Ovary (tissue), 9 donors: Measurements from ENCODE around the gene NHLH2. TPM values are rescaled to one million over a fixed set of nuclear protein-coding genes. Genes with fewer than 3 reads are reported as not detected.

Experiments used
- DNase-seq, 5 donors: peaks; one replicate each; pipeline ENCODE4 v3.0.0-alpha.2; 2019 to 2020
- H3K27ac ChIP-seq, 2 donors: fragments of 200-600 bp; one replicate each; pipeline versions ENCODE4 v1.5.1 to v1.8.0; 2019 to 2022
- H3K27me3 ChIP-seq: fragments of 200-600 bp; one replicate; pipeline ENCODE4 v1.8.0; 2022
- H3K36me3 ChIP-seq: fragments of 200-600 bp; sonication (generic); one replicate; pipeline ENCODE4 v1.5.1; 2019
- H3K4me1 ChIP-seq: one replicate; pipeline ENCODE4 v1.8.1; 2013; ENCODE audit warnings: mild to moderate bottlenecking, moderate library complexity; ENCODE audit not compliant: insufficient read depth
- H3K4me3 ChIP-seq: fragments of 200-600 bp; sonication (generic); one replicate; pipeline ENCODE4 v1.5.1; 2017
- H3K9me3 ChIP-seq, 2 donors: fragments of 200-600 bp in 1 of 2; sonication (generic) in 1 of 2; one replicate each; pipeline versions ENCODE4 v1.5.1 to v1.8.1; 2013 to 2019; ENCODE audit warnings: mild to moderate bottlenecking in 1 of 2, moderate library complexity in 1 of 2
- CTCF ChIP-seq, 3 donors: fragments of 450-650 bp in 2 of 3; fragments of 200-600 bp in 1 of 3; IDR thresholded peaks; one replicate each; pipeline versions ENCODE4 v1.5.1 to v1.8.0; 2016 to 2022; ENCODE audit warnings: antibody characterized with exemption in 3 of 3, mild to moderate bottlenecking in 1 of 3
- EP300 ChIP-seq: sonication (generic); formaldehyde crosslinking; IDR thresholded peaks from one replicate; pipeline ENCODE4 v1.6.1; 2017; ENCODE audit warnings: antibody characterized with exemption
- POLR2A ChIP-seq: fragments of 450-650 bp; IDR thresholded peaks from one replicate; pipeline ENCODE4 v1.6.1; 2017; ENCODE audit warnings: antibody characterized with exemption, mild to moderate bottlenecking, moderate library complexity
- WGBS, 3 donors: extraction: QIAGEN DNeasy Blood & Tissue Kit in 1 of 3; methylation state at CpG; one replicate each; pipeline versions ENCODE4 v1.1.5 to v1.1.7; 2013 to 2017; 5-methylcytosine and 5-hydroxymethylcytosine counted together
- intact Hi-C, 4 donors: fragments of 100-400 bp; cut with DNase I; formaldehyde crosslinking; loops; one replicate each; pipeline versions ENCODE4 v1.11.0 to v1.15.1; 2022 to 2023
- polyA plus RNA-seq, 2 donors: library from polyadenylated mRNA; stranded (reverse); fragments of 200-250 nt in 1 of 2; fragments of 350-450 nt in 1 of 2; fragmentation: Illumina TruSeq in 1 of 2; extraction: RNeasy Lipid Tissue Mini Kit (QIAGEN cat#74804) in 1 of 2; gene quantifications; one replicate each; pipeline ENCODE4 v1.2.3, GENCODE V29; 2013 to 2014
- total RNA-seq, 7 donors: library from RNA; depleted of rRNA in 2 of 7; stranded (reverse); fragments of >200 nt in 2 of 7; fragmentation: NEBNext Ultra II Directional in 3 of 7; extraction: Animal tissue kit (Norgen Biotek cat#: 25700) in 3 of 7; gene quantifications; one replicate each; pipeline versions ENCODE4 v1.1.0 to v1.2.4, GENCODE V29; 2016 to 2023
- donor health status: DM: no; HTN: no; CAD: no; lungs with moderate emphysema.
- donor health status: DM: no; HTN: no; CAD: no.
- donor health status: Bipolar disorder and iron deficiency.
- donor health status: DM: yes; HTN: yes; CAD: no.
- donor health status: DM: no; HTN: no; CAD: no.
- donor health status: DM: yes; HTN: yes; CAD: no.

The NHLH2 gene
- total and polyA plus RNA-seq, 9 donors: not detected

- Histone ChIP-seq H3K4me3 (peak overlapping the region; percentile 13), H3K36me3 (no peaks in the 10 kb centered on the region), H3K4me1 (peaks cover 6% of the 10 kb centered on the region), H3K27me3 (peaks cover 2% of the 10 kb centered on the region), H3K9me3 (no peaks in the 10 kb centered on the region), H3K27ac (no peak overlapping the region)
- no peak for DNase-seq
- TF ChIP-seq CTCF (IDR thresholded peaks at IDR 0.05) (no peak), POLR2A (no peak), EP300 (no peak)
- 1 to 2% (median 1%) methylated on average over 43 to 67 of the region's 67 CpGs for WGBS, 3 donors
- intact Hi-C loops: no loop called here
Measured at GRCh38 chr1:115838431-115839028, 2.4 kb downstream of the NHLH2 start.

GRCh38 chr1:115837740-115838421, 3.0 kb downstream of the NHLH2 start:
- no peaks in the 10 kb centered on the region for H3K36me3 ChIP-seq
- no peaks in the 10 kb centered on the region for H3K9me3 ChIP-seq
- H3K4me1 ChIP-seq: peaks cover 6% of the 10 kb centered on the region
- no peak for TF ChIP-seq POLR2A
- TF ChIP-seq EP300: no peak
- TF ChIP-seq CTCF (IDR thresholded peaks at IDR 0.05): no peak
- no peak overlapping the region for H3K4me3 ChIP-seq
- no peak overlapping the region for H3K27ac ChIP-seq
- H3K27me3 ChIP-seq: peaks cover 2% of the 10 kb centered on the region
- intact Hi-C loops: no loop called here
- DNase-seq: no peak
- 3 to 5% (median 3%) methylated on average over 69 to 80 of the region's 80 CpGs for WGBS, 3 donors

- Histone ChIP-seq H3K4me1 (peaks cover 6% of the 10 kb centered on the region), H3K27ac (no peak overlapping the region), H3K27me3 (peaks cover 2% of the 10 kb centered on the region), H3K36me3 (no peaks in the 10 kb centered on the region), H3K4me3 (no peak overlapping the region), H3K9me3 (no peaks in the 10 kb centered on the region)
- intact Hi-C loops: no loop called here
- WGBS, 3 donors: 21 to 28% (median 23%) methylated on average over 4 of the region's 4 CpGs
- no peak for DNase-seq
- TF ChIP-seq CTCF (IDR thresholded peaks at IDR 0.05) (no peak), EP300 (no peak), POLR2A (no peak)
Measured at GRCh38 chr1:115837341-115837739, 3.6 kb downstream of the NHLH2 start.

GRCh38 chr1:115833856-115834255, 7.1 kb downstream of the NHLH2 start:
- intact Hi-C loops: no loop called here
- TF ChIP-seq CTCF (IDR thresholded peaks at IDR 0.05) (no peak), EP300 (no peak), POLR2A (no peak)
- Histone ChIP-seq H3K4me1 (peaks cover 6% of the 10 kb centered on the region), H3K4me3 (no peak overlapping the region), H3K27ac (no peak overlapping the region), H3K27me3 (peaks cover 2% of the 10 kb centered on the region), H3K9me3 (no peaks in the 10 kb centered on the region), H3K36me3 (no peaks in the 10 kb centered on the region)
- 65 to 69% (median 66%) methylated on average over 5 of the region's 5 CpGs for WGBS, 3 donors
- no peak for DNase-seq
